HepG2 (cell line): ENCODE results near the gene GPALPP1. TPM values are rescaled to one million over a fixed set of nuclear protein-coding genes. Genes with fewer than 3 reads are reported as not detected.

Experiments
- CCAR2 ChIP-seq: fragments of 200-400 bp; formaldehyde crosslinking; optimal IDR thresholded peaks from 2 replicates; pipeline ENCODE3; 2018; ENCODE audit warnings: low read depth, mild to moderate bottlenecking, low read length, moderate library complexity
- CREM ChIP-seq, 2 experiments: sonication (generic) in 1 of 2; formaldehyde crosslinking in 1 of 2; IDR thresholded peaks; 2 replicates each; pipeline versions ENCODE4 v1.4.0 to v1.6.1; 2016 to 2020; ENCODE audit warnings: antibody characterized with exemption in 1 of 2, mild to moderate bottlenecking in 1 of 2, missing genetic modification reagents in 1 of 2
- KAT8 ChIP-seq: IDR thresholded peaks from 2 replicates; pipeline ENCODE4 v1.6.1; 2016; ENCODE audit warnings: missing genetic modification reagents, missing compliant biosample characterization
- LCORL ChIP-seq, 2 experiments: fragments of 450-650 bp in 1 of 2; sonication (generic) in 1 of 2; formaldehyde crosslinking in 1 of 2; IDR thresholded peaks; 2 replicates each; pipeline versions ENCODE4 v1.5.0 to v1.6.1; 2017 to 2020; ENCODE audit warnings: antibody characterized with exemption in 1 of 2, missing genetic modification reagents in 1 of 2
- NAIF1 ChIP-seq: sonication (generic); formaldehyde crosslinking; IDR thresholded peaks from 2 replicates; pipeline ENCODE4 v1.5.0; 2020; ENCODE audit warnings: mild to moderate bottlenecking, missing genetic modification reagents, borderline replicate concordance
- NPAS2 ChIP-seq: sonication (generic); formaldehyde crosslinking; IDR thresholded peaks from 2 replicates; pipeline ENCODE4 v1.8.0; 2022; ENCODE audit warnings: mild to moderate bottlenecking, missing genetic modification reagents, borderline replicate concordance
- STAT5B ChIP-seq: sonication (generic); formaldehyde crosslinking; IDR thresholded peaks from 2 replicates; pipeline ENCODE4 v1.4.0; 2020; ENCODE audit warnings: missing genetic modification reagents
- ZFP36L1 ChIP-seq: sonication (generic); formaldehyde crosslinking; IDR thresholded peaks from 2 replicates; pipeline ENCODE4 v1.8.0; 2022; ENCODE audit warnings: mild to moderate bottlenecking, missing genetic modification reagents, moderate library complexity
- ZNF124 ChIP-seq: sonication (generic); formaldehyde crosslinking; IDR thresholded peaks from 2 replicates; pipeline ENCODE4 v1.4.0; 2020; ENCODE audit warnings: missing genetic modification reagents
- ZNF136 ChIP-seq: sonication (generic); formaldehyde crosslinking; IDR thresholded peaks from 2 replicates; pipeline ENCODE4 v1.8.1; 2022; ENCODE audit warnings: low read depth, mild to moderate bottlenecking, moderate library complexity, missing genetic modification reagents
- ZNF234 ChIP-seq: sonication (generic); formaldehyde crosslinking; conservative IDR thresholded peaks from 2 replicates; pipeline ENCODE4 v1.5.1; 2020; ENCODE audit warnings: mild to moderate bottlenecking, missing genetic modification reagents
- ZNF264 ChIP-seq: sonication (generic); formaldehyde crosslinking; IDR thresholded peaks from 2 replicates; pipeline ENCODE4 v1.4.0; 2020; ENCODE audit warnings: missing genetic modification reagents
- ZNF34 ChIP-seq: sonication (generic); formaldehyde crosslinking; IDR thresholded peaks from 2 replicates; pipeline ENCODE4 v1.4.0; 2020; ENCODE audit warnings: mild to moderate bottlenecking, missing genetic modification reagents, borderline replicate concordance
- ZNF678 ChIP-seq: sonication (generic); formaldehyde crosslinking; IDR thresholded peaks from 2 replicates; pipeline ENCODE4 v1.4.0; 2020; ENCODE audit warnings: mild to moderate bottlenecking, missing genetic modification reagents
- ZNF747 ChIP-seq: sonication (generic); formaldehyde crosslinking; IDR thresholded peaks from 2 replicates; pipeline ENCODE4 v1.8.1; 2023; ENCODE audit warnings: missing genetic modification reagents, mild to moderate bottlenecking, borderline replicate concordance
- polyA plus RNA-seq, 8 experiments: library from polyadenylated mRNA; depleted of rRNA in 3 of 8; stranded (reverse) in 7 of 8; unstranded in 1 of 8; fragments of >200 nt; fragmentation: Illumina TruSeq in 4 of 8; extraction: Trizol in 4 of 8; gene quantifications; 2 replicates each; pipeline versions ENCODE4 v1.2.1 to v1.2.3, GENCODE V29; 2011 to 2016; ENCODE audit warnings: low read depth in 4 of 8, missing spikeins in 1 of 8, mixed read lengths in 1 of 8; ENCODE audit not compliant: insufficient read depth in 1 of 8
- total RNA-seq, 5 experiments: library from RNA; depleted of rRNA; stranded (reverse); fragments of >200 nt; fragmentation: Illumina TruSeq; extraction: Trizol; gene quantifications; 2 replicates each; pipeline ENCODE4 v1.2.3, GENCODE V29; 2016; ENCODE audit warnings: low read depth in 1 of 5
- TF ChIP-seq, protein P1 (sequence below): IDR thresholded peaks from 2 replicates; pipeline ENCODE4 v1.6.1; 2016; ENCODE audit warnings: missing compliant biosample characterization, missing genetic modification reagents, borderline replicate concordance
- TF ChIP-seq, protein P2 (sequence below): sonication (generic); formaldehyde crosslinking; IDR thresholded peaks from 2 replicates; pipeline ENCODE4; 2020; ENCODE audit warnings: missing genetic modification reagents, mild to moderate bottlenecking, borderline replicate concordance
- TF ChIP-seq, protein P3 (sequence below): sonication (generic); formaldehyde crosslinking; IDR thresholded peaks from 2 replicates; pipeline ENCODE4 v1.4.0; 2020; ENCODE audit warnings: missing genetic modification reagents
- TF ChIP-seq, protein P4 (sequence below): sonication (generic); formaldehyde crosslinking; IDR thresholded peaks from 2 replicates; pipeline ENCODE4 v1.4.0; 2020; ENCODE audit warnings: missing genetic modification reagents, mild to moderate bottlenecking, borderline replicate concordance

Gene GPALPP1
- total and polyA plus RNA-seq, 2 of the 13 experiments (the other 11 are each of a cell fraction or from before 2014, with no cell fraction given): 12.1 to 23.1 TPM

DNA sequence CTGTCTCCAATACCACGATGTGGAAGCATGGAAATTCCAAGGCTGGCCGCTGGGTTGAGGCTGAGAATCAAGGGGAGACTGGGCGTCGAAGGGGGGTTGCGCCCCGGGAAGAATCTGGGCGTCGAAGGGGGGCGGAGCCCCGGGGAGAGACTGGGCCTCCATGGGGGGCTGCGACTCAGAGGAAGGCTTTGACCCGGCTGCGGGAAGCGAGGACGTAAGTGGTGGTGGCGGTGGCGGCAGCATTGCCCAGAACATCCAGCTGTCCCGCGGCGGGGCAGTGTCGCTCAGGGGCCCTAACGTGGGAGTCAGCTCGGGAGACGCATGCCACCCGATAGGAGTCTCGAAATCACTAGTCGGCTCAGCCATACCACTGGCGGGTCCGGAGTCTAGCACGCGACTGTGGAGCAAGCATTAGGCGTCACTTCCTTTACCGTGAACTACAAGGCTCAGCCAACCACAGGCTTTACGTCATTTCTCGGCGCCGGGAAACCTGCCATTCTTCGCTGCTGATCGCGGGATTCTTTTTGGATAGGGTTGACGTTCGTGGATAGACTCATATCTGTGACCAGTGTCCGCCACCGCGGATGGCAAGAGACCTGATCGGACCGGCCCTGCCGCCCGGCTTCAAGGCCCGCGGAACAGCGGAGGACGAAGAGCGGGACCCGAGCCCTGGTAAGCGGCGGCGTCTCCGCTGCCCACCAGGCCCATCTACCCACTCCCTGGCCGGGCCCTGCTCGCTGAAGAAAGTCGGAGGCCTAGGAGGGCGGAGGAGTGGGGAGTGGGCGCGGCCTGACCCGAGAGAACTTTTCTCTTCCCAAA is at the start of gene GPALPP1, which contains the start of gene NUFIP1 (continued):
- TF ChIP-seq, protein P1, sequence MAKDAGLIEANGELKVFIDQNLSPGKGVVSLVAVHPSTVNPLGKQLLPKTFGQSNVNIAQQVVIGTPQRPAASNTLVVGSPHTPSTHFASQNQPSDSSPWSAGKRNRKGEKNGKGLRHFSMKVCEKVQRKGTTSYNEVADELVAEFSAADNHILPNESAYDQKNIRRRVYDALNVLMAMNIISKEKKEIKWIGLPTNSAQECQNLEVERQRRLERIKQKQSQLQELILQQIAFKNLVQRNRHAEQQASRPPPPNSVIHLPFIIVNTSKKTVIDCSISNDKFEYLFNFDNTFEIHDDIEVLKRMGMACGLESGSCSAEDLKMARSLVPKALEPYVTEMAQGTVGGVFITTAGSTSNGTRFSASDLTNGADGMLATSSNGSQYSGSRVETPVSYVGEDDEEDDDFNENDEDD (CRISPR knock-in tag): peak; percentile 83; the same call in 1 of the 2 replicates
- no peak for TF ChIP-seq ZNF136 (CRISPR knock-in tag)
- peak; percentile 73; the same call in 1 of the 2 replicates for TF ChIP-seq ZNF34
- TF ChIP-seq, protein P2, sequence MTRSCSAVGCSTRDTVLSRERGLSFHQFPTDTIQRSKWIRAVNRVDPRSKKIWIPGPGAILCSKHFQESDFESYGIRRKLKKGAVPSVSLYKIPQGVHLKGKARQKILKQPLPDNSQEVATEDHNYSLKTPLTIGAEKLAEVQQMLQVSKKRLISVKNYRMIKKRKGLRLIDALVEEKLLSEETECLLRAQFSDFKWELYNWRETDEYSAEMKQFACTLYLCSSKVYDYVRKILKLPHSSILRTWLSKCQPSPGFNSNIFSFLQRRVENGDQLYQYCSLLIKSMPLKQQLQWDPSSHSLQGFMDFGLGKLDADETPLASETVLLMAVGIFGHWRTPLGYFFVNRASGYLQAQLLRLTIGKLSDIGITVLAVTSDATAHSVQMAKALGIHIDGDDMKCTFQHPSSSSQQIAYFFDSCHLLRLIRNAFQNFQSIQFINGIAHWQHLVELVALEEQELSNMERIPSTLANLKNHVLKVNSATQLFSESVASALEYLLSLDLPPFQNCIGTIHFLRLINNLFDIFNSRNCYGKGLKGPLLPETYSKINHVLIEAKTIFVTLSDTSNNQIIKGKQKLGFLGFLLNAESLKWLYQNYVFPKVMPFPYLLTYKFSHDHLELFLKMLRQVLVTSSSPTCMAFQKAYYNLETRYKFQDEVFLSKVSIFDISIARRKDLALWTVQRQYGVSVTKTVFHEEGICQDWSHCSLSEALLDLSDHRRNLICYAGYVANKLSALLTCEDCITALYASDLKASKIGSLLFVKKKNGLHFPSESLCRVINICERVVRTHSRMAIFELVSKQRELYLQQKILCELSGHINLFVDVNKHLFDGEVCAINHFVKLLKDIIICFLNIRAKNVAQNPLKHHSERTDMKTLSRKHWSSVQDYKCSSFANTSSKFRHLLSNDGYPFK (CRISPR knock-in tag): peak; percentile 27; the same call in 1 of the 2 replicates
- peak; percentile 83; the same call in 1 of the 2 replicates for TF ChIP-seq ZFP36L1 (CRISPR knock-in tag)
- no peak for TF ChIP-seq ZNF124 (CRISPR knock-in tag)
- peak; percentile 98 for TF ChIP-seq KAT8 (CRISPR knock-in tag)
- TF ChIP-seq NAIF1 (CRISPR knock-in tag): no peak
- TF ChIP-seq, protein P3, sequence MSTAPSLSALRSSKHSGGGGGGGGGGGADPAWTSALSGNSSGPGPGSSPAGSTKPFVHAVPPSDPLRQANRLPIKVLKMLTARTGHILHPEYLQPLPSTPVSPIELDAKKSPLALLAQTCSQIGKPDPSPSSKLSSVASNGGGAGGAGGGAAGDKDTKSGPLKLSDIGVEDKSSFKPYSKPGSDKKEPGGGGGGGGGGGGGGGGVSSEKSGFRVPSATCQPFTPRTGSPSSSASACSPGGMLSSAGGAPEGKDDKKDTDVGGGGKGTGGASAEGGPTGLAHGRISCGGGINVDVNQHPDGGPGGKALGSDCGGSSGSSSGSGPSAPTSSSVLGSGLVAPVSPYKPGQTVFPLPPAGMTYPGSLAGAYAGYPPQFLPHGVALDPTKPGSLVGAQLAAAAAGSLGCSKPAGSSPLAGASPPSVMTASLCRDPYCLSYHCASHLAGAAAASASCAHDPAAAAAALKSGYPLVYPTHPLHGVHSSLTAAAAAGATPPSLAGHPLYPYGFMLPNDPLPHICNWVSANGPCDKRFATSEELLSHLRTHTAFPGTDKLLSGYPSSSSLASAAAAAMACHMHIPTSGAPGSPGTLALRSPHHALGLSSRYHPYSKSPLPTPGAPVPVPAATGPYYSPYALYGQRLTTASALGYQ (CRISPR knock-in tag): no peak; the same call in 1 of the 2 replicates
- TF ChIP-seq ZNF747 (CRISPR knock-in tag): no peak
- no peak for TF ChIP-seq LCORL (IDR thresholded peaks at IDR 0.05)
- TF ChIP-seq LCORL (CRISPR knock-in tag; IDR thresholded peaks at IDR 0.05): peak; percentile 47; the same call in 1 of the 2 replicates
- peak; percentile 43; the same call in 1 of the 2 replicates for TF ChIP-seq ZNF264 (CRISPR knock-in tag)
- TF ChIP-seq STAT5B: no peak
- TF ChIP-seq CCAR2: no peak
- no peak for TF ChIP-seq NPAS2 (CRISPR knock-in tag)
- 0 out of 2 replicates have a peak, but pooled peaks have one; percentile 12 for TF ChIP-seq ZNF234 (CRISPR knock-in tag)
- TF ChIP-seq, protein P4, sequence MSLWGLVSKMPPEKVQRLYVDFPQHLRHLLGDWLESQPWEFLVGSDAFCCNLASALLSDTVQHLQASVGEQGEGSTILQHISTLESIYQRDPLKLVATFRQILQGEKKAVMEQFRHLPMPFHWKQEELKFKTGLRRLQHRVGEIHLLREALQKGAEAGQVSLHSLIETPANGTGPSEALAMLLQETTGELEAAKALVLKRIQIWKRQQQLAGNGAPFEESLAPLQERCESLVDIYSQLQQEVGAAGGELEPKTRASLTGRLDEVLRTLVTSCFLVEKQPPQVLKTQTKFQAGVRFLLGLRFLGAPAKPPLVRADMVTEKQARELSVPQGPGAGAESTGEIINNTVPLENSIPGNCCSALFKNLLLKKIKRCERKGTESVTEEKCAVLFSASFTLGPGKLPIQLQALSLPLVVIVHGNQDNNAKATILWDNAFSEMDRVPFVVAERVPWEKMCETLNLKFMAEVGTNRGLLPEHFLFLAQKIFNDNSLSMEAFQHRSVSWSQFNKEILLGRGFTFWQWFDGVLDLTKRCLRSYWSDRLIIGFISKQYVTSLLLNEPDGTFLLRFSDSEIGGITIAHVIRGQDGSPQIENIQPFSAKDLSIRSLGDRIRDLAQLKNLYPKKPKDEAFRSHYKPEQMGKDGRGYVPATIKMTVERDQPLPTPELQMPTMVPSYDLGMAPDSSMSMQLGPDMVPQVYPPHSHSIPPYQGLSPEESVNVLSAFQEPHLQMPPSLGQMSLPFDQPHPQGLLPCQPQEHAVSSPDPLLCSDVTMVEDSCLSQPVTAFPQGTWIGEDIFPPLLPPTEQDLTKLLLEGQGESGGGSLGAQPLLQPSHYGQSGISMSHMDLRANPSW (CRISPR knock-in tag): no peak
- TF ChIP-seq ZNF678 (CRISPR knock-in tag): no peak
- TF ChIP-seq CREM (IDR thresholded peaks at IDR 0.05): peak; percentile 100
- TF ChIP-seq CREM (CRISPR knock-in tag; IDR thresholded peaks at IDR 0.05): peak; percentile 89
